ENCODE data around the gene MGAM2.

Gene MGAM2

DNA sequence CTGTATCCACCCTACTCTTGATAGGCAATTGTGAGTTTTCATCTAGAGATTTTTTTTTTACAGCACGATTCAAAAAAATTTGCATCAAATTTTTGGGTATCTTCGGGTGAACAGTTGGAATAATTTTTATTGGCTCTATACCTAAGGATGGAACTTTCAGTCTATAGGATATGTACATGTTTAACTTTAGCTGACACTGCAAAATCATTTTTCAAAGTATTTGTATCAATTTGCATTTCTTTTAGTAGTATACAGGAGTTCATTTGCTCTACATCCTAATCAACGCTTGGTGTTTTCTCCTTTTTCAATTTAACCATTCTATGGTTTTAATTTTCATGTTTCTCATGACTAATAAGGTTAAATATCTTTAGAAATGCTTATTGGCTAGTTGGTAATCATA lies 11.7 kb downstream of the MGAM2 start:
- no peak for DNase-seq

DNA sequence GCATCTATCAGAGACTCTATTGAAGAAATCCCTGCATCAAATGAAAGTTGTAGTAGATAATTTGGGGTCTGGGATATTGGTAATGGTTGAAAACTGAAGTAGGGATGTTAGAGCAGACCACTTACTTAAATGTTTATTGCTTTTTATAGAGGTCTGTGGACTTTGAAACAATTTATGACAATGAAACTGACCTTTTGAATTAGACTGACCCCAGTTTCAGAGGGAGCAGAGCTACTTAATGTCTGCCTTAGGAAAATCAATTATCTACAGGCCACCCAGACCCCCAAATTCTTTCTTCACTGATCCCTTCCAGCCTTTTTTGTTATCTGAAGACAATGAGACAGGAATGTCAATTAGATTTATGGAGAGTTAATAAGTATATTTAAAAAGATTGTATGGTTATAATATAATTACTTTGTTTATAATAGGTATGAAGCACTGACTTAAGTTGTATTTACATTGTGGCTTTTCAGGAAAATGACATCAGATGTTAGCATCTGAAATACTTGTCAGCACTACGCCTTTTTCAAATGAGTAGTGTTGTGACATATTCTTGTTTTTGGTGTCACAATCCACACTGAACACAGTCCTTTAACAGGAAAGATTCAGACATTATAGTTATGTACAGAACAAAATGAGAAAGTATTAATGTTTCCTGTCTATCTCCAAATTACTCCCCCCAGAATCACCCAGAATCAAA lies 13.9 kb downstream of the MGAM2 start:
- no peak for DNase-seq

DNA sequence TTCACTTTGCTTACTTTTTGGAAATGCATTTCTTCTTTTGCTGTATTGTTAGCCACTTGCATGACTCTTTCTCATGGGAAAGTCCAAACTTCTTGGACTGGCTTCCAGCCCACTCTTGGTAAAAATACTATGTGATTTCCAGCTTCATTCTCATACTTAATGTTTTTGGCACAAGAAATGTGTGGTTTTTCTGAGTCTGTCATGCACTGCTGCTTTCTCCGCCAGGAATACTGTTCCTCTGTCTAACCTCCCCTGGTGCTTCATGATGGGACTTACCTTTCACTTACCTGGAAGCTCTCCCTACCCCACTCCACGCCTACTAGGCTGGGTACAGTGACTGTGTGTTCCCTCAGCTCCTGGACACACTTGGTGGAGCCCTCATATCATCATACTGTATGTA lies 18.7 kb downstream of the MGAM2 start:
- no peak for DNase-seq

GRCh38 chr7:142131439-142132185 lies 20.1 kb downstream of the MGAM2 start:
- DNase-seq: no peak

DNA sequence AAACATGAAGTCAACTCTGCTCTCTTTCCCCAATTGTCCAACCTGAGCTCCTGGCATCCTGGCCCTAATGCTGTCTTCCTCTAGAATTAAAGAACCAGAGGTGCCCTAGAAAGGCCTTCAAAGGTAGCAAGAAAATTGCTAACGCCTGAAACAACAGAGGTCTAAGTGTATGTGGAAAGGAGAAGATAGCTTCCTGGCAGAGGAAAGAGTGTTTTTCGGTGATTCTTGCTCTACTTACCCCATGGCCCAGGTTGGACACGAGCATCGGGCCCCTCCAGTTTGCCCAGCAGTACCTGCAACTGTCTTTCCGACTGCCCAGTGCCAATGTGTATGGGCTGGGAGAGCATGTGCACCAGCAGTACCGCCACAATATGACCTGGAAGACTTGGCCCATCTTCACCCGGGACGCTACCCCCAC lies 22.2 kb downstream of the MGAM2 start:
- DNase-seq: no peak

DNA sequence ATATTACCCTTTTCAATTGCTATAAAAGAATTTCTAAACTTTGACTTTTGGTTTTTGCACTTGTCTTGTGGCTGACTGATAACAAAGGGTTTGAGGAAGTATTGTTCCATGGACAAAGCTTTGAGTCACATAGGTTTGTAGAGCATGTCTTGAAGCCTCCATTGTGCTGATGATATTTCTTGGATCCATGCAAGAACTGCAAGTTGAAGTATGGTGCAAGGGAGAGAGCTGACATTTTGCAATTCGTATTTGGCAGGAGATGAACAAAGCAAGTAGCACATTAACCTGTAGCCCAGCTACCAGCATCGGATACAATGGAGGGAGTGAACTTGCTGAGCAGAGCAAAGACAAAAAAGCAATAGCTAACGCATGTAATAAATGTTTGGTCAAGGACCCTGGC lies 23.4 kb downstream of the MGAM2 start:
- no peak for DNase-seq

DNA sequence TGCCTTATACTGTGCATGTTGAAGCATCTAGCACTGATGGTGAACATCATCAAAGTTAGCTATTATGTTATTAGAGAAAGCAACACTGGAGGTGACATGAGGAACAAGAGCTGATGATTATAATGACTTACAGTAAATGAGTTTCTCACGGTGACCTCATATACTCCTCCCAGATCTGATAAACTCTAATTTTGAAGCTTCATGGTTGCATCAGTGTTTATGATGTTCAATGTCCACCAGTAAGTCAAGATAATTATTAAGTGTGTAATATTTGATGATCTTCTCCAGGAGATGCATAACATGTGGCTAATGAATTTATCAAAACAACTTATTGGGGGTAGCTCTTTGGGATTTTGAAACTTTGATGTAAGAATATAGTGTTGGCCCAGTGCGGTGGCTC lies 27.5 kb downstream of the MGAM2 start:
- no peak for DNase-seq

DNA sequence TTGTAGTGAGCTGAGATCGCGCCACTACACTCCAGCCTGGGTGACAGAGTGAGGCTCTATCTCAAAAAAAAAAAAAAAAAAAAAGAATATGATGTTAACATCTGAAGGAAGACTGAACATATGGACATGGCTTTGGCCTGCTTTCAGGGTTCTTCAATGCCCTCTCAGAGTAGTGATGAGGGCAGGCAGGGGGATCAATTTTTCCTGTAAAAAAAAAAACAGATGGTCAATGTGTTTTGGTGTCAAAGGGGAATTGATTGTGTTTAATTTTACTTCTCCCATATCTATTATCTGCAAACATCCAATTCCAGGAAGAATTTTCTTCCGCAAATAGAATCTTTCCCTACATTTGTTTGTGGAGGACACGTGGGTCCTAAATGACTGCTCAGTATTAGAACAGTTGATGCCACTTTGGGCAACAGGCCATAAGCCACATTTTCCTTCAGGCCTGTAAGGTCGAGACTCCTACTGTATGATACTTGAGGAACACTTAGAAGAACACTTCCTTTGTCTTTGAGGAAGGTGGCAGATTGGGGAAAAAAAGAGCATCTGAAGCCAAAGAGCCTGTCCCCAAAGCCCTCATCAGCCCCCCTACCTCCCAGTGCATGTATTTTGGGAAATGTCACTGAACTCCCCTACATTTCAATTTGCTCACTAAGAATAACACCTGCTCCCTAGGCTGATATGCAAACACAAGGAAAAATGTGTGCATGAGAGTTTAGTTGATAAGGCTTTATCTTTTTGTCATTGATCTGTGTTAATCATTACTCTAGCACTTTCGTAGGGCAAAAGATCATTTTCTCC lies 28.3 kb downstream of the MGAM2 start:
- no peak for DNase-seq

- no peak for DNase-seq
Measured at GRCh38 chr7:142140401-142140959, 29.0 kb downstream of the MGAM2 start.

DNA sequence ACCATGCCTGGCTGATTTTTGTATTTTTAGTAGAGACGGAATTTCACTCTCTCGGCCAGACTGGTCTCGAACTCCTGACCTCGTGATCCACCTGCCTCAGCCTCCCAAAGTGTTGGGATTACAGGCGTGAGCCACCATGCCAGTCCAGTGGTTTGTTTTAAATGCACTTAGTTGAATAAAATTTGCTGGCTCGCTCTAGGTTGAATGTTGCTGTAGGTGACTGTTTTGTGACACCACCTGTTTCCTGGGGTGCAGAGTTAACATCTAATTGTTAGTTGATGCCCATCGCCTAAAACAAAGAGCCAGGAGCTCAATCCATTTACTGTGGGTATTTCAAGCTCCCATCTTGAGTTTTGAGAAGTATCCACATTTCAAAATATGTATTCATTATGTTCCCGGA lies 31.2 kb downstream of the MGAM2 start:
- no peak for DNase-seq

DNA sequence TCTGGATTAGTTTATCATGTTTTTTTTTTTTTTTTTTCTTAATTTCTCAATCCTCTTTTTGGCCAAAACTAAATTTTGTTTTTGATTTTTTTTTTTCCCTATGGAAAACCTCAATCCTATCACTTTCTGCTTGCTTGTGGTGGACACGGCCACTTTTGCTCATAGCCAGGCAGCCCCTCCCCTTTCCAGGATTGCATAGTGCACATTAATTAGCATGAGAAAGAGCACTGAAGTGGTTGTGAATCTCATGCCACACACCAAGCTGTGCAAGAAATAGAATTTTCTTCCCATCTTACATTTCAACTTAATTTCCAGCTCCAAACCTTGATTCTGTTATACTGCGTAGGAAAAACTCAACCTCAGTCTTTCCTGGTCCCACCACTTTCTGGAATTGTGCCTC lies 34.6 kb downstream of the MGAM2 start:
- no peak for DNase-seq

DNA sequence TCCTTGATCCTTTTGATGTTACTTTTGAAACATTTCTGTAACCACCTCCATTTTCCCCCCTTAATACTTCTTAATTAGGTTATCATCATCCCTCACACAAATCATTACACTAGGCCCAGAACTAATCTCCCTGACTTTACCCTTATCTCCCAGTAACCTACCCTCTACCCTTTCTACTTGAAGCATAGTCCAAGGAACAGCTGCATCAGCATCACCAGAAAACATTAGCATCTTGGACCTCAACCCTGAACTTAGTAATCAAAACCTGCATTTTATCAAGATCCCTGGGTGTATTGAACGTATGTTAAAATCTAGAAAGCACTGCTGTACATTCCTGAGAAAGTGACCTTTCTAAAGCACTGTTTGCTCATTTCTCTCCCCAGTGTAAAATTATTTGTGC lies 38.8 kb downstream of the MGAM2 start:
- no peak for DNase-seq

DNA sequence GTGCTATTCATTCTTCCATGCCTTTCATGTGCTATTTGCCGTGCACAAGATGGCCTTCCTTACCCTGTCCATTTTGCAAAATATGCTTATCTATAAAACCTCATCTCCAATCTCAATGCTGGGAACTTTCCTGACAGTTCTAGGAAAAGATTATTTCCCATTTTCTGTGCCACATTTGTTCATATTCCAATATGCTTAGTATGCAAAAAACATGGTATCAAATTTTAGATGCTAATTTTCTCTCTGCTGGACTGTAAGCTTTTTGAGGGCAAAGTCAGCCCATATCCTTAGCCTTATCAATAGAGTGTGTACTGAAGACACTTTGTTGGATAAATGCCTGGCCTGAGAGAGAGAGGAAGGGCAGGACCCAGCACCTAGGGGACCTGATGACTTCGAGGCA lies 39.4 kb downstream of the MGAM2 start:
- DNase-seq: no peak

DNA sequence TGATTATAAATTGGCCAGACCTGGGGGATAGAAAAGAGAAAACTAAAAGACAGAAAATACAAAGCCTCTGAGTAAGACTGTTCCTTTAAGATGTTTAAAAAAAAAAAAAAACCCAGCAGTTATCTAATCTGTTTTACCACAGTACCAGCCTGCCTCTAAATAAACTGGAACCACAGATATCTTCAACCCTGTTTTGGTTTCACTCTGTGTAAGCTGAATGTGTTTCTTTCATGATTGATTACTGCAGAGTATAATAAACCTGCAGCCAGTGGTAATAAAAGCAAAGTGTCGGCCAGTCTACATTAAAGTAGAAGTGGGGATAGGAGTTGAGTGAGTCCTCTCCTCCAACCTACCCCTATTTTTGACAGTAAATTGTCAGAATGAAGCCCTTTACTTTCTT lies 40.6 kb downstream of the MGAM2 start:
- DNase-seq: no peak

GRCh38 chr7:142153400-142153799 lies 41.9 kb downstream of the MGAM2 start:
- DNase-seq: no peak

DNA sequence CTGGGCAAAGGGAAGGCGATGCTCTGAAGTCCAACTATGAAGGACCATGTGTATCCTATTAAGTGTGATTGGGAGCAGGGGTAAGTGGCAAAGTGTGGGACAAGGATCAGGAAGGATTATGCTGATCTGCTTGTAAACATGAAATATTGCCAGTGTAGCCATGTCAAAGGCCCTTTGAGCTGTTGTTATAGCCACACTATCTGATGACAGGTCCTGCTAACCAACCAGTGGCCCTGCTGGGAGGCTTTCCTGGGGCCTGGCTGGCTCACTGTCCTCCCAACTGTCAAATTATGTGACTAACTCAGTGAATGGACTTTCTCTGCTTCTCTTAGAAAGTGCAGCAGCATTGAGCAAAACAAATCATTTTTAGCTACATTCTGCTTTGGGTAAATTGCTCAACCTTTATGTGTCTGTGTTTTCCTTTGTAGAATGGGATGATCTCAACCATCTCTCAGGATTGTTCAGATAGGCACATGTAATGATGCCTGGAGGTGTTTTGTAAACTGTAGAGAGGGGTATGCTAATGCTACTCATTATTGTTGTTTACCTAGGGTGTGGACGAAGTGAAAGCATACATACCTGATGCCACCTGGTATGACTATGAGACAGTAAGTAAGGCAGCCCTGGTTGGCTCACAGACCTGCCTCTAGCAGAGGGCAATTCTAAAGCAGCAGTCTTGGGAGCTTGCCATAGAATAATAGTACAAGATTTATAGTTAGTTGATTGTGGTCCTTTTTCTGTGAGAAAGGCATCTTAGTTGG lies 47.4 kb downstream of the MGAM2 start:
- no peak for DNase-seq

- DNase-seq: no peak
Measured at GRCh38 chr7:142161921-142162320, 50.4 kb downstream of the MGAM2 start.

DNA sequence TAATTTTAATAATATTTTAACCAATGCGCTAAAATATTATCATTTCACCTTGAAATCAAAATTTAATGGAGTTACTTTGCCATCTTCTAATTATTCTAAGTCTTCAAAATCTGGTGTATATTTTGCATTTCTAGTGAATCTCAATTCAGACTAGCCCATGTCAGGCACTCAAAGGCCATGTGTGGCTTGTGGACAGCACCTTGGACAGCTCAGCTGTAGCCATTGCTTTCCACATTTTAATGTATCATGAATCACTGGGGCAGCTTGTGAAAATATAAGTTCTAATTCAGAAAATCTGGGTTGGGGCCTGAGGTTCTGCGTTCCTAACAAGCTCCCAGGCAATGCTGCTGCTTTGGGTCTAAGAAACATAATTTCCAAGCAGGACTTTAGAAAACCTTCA lies 57.2 kb downstream of the MGAM2 start:
- no peak for DNase-seq

- DNase-seq: no peak
Measured at GRCh38 chr7:142172932-142173331, 61.4 kb downstream of the MGAM2 start.

- no peak for DNase-seq
Measured at GRCh38 chr7:142174441-142174840, 62.9 kb downstream of the MGAM2 start.

DNA sequence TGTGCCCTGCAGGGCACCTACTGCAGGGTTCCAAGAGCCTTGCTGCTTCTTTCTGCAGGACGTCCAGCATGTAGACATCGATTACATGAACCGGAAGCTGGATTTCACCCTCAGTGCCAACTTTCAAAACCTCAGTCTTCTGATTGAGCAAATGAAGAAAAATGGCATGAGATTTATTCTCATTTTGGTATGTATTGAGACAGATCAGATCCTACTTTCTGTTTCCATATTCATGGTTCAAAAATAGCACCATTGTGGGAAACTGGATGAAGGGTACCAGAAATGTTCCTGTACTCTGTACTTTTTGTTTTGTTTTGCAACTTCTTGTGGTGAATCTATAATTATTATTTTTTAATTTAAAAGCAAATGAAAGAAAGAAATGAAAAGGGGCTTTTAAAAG lies 64.1 kb downstream of the MGAM2 start:
- no peak for DNase-seq

GRCh38 chr7:142176901-142177300 lies 65.4 kb downstream of the MGAM2 start:
- DNase-seq: no peak

DNA sequence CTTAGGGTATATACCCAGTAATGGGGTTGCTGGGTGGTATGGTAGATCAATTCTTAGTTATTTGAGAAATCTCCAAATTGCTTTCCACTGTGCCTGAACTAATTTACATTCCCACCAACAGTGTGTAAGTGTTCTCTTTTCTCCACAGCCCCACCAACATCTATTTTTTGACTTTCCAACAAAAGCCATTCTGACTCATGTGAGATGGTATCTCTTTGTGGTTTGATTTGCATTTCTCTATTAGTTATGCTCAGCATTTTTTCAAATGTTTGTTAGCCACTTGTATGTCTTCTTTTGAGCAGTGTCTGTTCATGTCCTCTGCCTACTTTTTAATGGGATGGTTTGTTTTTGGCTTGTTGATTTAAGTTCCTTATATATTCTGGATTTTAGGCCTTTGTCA lies 66.4 kb downstream of the MGAM2 start:
- no peak for DNase-seq
